Measurements from ENCODE around the gene CRYBA4. TPM values are rescaled to one million over a fixed set of nuclear protein-coding genes. Genes with fewer than 3 reads are reported as not detected.

CRYBA4 gene
- total RNA-seq, 1 donor, result not detected

DNA sequence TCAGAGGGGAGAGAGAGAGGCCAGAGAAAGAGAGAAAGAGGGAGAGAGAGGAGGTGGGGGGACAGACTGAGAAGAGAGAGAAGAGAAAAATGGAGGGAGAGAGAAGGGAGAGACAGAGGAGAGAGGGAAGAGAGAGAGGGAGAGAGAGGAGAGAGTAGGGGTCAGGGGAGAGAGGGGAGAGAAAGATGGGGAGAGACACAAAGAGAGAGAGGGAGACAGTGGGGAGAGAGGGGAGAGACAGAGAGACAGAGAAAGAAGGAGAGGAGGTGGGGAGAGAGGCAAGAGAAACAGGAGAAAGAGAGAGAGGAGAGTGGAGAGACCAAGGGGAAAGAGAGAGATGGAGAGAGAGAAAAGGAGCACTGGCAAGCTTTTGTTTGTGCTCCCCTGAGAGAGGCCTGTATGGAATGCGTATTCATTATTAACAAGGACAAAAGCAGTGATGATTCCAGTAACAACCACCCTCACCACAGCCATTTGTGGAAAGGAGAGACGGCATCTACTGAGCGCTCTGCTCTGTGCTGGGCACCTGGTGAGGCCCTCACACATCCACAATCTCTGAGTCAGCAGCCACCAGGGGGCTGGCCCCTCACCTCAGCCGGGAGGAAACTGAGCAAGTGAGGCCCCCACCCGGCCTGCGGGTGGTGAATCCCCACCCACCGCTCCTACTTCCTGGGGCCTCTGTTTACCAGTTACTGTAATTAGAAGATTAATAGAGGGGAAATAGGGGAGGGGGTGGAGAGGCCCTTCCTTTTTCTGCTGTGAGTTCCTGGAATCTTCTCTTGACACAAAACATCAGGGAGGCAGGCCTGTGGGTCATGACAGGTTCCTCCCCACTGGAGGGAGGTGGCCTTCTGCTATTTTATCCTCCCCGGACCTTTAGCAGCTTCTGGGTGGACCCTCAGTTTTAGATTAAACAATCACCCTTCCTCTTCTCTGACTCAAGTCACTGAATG is 21.0 kb downstream of the CRYBA4 start:
- Histone ChIP-seq H3K27ac (ENCODE audit: low read depth, low read length) (no peak overlapping the region), H3K79me2 (ENCODE audit: insufficient read depth, low read length) (no peaks in the 10 kb centered on the region), H2AFZ (ENCODE audit: low read length) (no peak overlapping the region), H3K4me1 (ENCODE audit: insufficient read depth, low read length) (peaks cover 20% of the 10 kb centered on the region), H3K27me3 (ENCODE audit: insufficient read depth, low read length) (peaks cover 34% of the 10 kb centered on the region), H3K4me2 (ENCODE audit: insufficient read depth, low read length) (no peak overlapping the region), H3K36me3 (ENCODE audit: insufficient read depth, low read length) (no peaks in the 10 kb centered on the region), H4K20me1 (ENCODE audit: insufficient read depth, low read length) (no peaks in the 10 kb centered on the region), H3K9me3 (ENCODE audit: low read depth, low read length) (no peaks in the 10 kb centered on the region), H3K4me3 (ENCODE audit: insufficient read depth, low read length) (no peak overlapping the region)
- TF ChIP-seq, protein P1, sequence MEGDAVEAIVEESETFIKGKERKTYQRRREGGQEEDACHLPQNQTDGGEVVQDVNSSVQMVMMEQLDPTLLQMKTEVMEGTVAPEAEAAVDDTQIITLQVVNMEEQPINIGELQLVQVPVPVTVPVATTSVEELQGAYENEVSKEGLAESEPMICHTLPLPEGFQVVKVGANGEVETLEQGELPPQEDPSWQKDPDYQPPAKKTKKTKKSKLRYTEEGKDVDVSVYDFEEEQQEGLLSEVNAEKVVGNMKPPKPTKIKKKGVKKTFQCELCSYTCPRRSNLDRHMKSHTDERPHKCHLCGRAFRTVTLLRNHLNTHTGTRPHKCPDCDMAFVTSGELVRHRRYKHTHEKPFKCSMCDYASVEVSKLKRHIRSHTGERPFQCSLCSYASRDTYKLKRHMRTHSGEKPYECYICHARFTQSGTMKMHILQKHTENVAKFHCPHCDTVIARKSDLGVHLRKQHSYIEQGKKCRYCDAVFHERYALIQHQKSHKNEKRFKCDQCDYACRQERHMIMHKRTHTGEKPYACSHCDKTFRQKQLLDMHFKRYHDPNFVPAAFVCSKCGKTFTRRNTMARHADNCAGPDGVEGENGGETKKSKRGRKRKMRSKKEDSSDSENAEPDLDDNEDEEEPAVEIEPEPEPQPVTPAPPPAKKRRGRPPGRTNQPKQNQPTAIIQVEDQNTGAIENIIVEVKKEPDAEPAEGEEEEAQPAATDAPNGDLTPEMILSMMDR (IDR thresholded peaks at IDR 0.05; ENCODE audit: extremely low read depth, low read depth, low read length), result no peak
- DNase-seq (ENCODE audit: insufficient read length, low spot score, missing footprints), result no peak

DNA sequence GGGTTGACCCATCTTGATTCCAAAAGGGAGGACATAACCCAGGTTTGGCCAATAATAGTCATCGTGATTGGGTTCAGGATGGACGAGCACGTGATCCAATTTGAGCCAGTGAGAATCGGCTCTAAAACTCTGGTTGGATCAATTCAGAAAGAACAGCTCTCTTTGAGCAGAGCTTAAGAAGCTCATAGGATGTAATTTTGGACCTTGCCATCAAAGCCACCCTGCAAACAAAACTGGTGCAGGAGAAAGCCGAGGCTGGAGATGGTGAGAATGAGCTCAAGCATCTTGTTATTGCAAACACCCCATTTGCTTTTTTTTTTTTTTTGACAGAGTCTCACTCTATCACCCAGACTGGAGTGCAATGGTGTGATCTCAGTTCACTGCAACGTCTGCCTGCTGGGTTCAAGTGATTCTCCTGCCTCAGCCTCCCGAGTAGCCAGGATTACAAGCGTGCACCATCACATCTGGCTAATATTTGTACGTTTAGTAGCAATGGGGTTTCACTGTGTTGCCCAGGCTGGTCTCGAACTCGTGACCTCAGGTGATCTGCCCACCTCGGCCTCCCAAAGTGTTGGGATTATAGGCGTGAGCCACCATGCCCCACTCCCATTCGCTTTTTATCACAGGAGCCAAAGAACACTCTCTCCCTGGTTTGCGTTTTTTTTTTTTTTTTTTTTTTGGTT is 21.8 kb downstream of the CRYBA4 start:
- H4K20me1 ChIP-seq (ENCODE audit: insufficient read depth, low read length), result no peaks in the 10 kb centered on the region
- no peak overlapping the region for H3K27ac ChIP-seq (ENCODE audit: low read depth, low read length)
- peaks cover 36% of the 10 kb centered on the region for H3K27me3 ChIP-seq (ENCODE audit: insufficient read depth, low read length)
- H3K36me3 ChIP-seq (ENCODE audit: insufficient read depth, low read length), result no peaks in the 10 kb centered on the region
- no peak overlapping the region for H3K4me2 ChIP-seq (ENCODE audit: insufficient read depth, low read length)
- peaks cover 20% of the 10 kb centered on the region for H3K4me1 ChIP-seq (ENCODE audit: insufficient read depth, low read length)
- no peak overlapping the region for H2AFZ ChIP-seq (ENCODE audit: low read length)
- TF ChIP-seq, protein P1 (IDR thresholded peaks at IDR 0.05; ENCODE audit: extremely low read depth, low read depth, low read length), result no peak
- no peaks in the 10 kb centered on the region for H3K79me2 ChIP-seq (ENCODE audit: insufficient read depth, low read length)
- no peak for DNase-seq (ENCODE audit: insufficient read length, low spot score, missing footprints)
- H3K9me3 ChIP-seq (ENCODE audit: low read depth, low read length), result no peaks in the 10 kb centered on the region
- H3K4me3 ChIP-seq (ENCODE audit: insufficient read depth, low read length), result no peak overlapping the region

DNA sequence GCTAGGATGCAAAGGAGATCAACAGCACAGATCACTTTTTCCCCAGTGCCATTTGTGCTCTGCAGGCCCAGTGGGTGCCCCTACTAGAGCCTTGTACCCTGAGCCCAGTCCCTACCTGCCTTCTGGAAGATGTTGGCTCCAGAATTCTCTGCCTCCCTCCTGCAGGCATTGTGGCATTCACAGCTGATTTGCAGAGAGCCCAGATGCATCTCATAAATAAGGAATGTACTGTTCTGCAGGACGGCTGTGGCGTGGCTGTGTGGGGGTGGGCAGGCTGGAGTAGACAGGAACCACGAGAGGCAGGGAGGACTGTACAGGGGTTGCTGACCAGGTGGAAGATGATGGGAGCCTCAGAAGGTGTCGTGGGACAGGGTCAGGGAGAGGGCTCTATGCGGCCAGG is 24.4 kb downstream of the CRYBA4 start:
- TF ChIP-seq, protein P1 (IDR thresholded peaks at IDR 0.05; ENCODE audit: extremely low read depth, low read depth, low read length), result no peak

DNA sequence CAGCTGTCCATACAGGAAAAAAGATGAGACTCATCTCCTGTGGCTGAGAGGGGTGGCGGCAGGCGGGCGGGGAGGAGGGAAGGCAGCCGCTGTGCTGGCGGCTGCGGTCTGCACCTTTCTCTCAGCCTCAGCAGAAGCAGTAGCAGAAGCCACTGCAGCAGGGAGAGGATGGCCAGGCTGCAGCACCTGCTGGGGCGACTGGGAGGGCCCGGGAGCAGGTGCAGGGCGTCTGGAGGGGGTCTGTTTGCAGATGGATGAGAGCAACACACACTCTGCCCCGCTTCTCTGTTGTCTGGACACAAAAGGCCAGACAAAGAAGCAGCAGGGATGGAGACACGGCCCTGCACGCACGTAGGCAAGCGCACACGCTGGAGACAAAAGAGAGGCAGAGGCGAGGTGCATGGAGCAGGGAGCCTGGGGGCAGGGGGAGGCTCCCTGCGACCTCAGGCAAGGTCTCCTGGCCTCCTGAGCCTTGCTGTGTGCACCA is 26.3 kb downstream of the CRYBA4 start:
- no peak overlapping the region for H3K27ac ChIP-seq (ENCODE audit: low read depth, low read length)
- H3K27me3 ChIP-seq (ENCODE audit: insufficient read depth, low read length), result peaks cover 63% of the 10 kb centered on the region
- H3K4me1 ChIP-seq (ENCODE audit: insufficient read depth, low read length), result peaks cover 20% of the 10 kb centered on the region
- no peak overlapping the region for H2AFZ ChIP-seq (ENCODE audit: low read length)
- no peaks in the 10 kb centered on the region for H3K9me3 ChIP-seq (ENCODE audit: low read depth, low read length)
- TF ChIP-seq, protein P1 (IDR thresholded peaks at IDR 0.05; ENCODE audit: extremely low read depth, low read depth, low read length), result no peak
- no peak overlapping the region for H3K4me2 ChIP-seq (ENCODE audit: insufficient read depth, low read length)
- DNase-seq (ENCODE audit: insufficient read length, low spot score, missing footprints), result no peak
- H3K4me3 ChIP-seq (ENCODE audit: insufficient read depth, low read length), result no peak overlapping the region
- H4K20me1 ChIP-seq (ENCODE audit: insufficient read depth, low read length), result no peaks in the 10 kb centered on the region
- no peaks in the 10 kb centered on the region for H3K36me3 ChIP-seq (ENCODE audit: insufficient read depth, low read length)
- no peaks in the 10 kb centered on the region for H3K79me2 ChIP-seq (ENCODE audit: insufficient read depth, low read length)

More for the DNA sequence above, 24.4 kb downstream of the CRYBA4 start:
- no peaks in the 10 kb centered on the region for H3K36me3 ChIP-seq (ENCODE audit: insufficient read depth, low read length)
- no peak overlapping the region for H2AFZ ChIP-seq (ENCODE audit: low read length)
- no peaks in the 10 kb centered on the region for H3K79me2 ChIP-seq (ENCODE audit: insufficient read depth, low read length)
- peaks cover 20% of the 10 kb centered on the region for H3K4me1 ChIP-seq (ENCODE audit: insufficient read depth, low read length)
- no peak overlapping the region for H3K4me3 ChIP-seq (ENCODE audit: insufficient read depth, low read length)
- no peak overlapping the region for H3K27ac ChIP-seq (ENCODE audit: low read depth, low read length)
- no peak overlapping the region for H3K4me2 ChIP-seq (ENCODE audit: insufficient read depth, low read length)
- no peak for DNase-seq (ENCODE audit: insufficient read length, low spot score, missing footprints)
- no peaks in the 10 kb centered on the region for H4K20me1 ChIP-seq (ENCODE audit: insufficient read depth, low read length)
- peaks cover 44% of the 10 kb centered on the region for H3K27me3 ChIP-seq (ENCODE audit: insufficient read depth, low read length)
- no peaks in the 10 kb centered on the region for H3K9me3 ChIP-seq (ENCODE audit: low read depth, low read length)
